Gastroesophageal sphincter (tissue), 3 donors: ENCODE results near the gene LMF1.

Experiments
- EP300 ChIP-seq: sonication (generic); formaldehyde crosslinking; IDR thresholded peaks from one replicate; pipeline ENCODE4 v1.6.1; 2017; ENCODE audit warnings: antibody characterized with exemption, mild to moderate bottlenecking
- TF ChIP-seq, protein P1 (sequence below), 4 experiments: fragments of 200-600 bp in 2 of 4; fragments of 450-650 bp in 2 of 4; sonication (generic) in 1 of 4; IDR thresholded peaks; one replicate each; pipeline ENCODE4 v1.5.1; 2017 to 2019; ENCODE audit warnings: antibody characterized with exemption in 4 of 4, mild to moderate bottlenecking in 2 of 4, moderate library complexity in 2 of 4

DNA sequence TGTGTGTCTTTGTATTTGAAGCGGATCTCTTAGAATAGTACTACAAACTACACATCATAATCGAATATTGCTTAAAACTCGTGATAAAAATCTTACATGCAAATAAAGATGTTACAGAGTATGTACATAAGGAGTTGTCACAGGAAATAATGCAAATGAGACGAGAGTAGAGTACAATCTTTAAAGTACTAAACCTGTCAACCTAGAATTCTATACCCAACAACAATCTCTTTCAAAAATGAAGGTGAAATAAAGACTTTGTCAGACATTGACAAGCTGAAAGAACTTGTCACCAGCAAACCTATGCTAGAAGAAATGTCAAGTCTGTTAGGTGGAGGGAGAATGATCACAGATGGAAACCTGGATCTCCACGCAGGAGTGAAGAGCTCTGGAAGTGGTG, 86.6 kb downstream of the LMF1 start:
- no peak for TF ChIP-seq EP300
- TF ChIP-seq, protein P1, sequence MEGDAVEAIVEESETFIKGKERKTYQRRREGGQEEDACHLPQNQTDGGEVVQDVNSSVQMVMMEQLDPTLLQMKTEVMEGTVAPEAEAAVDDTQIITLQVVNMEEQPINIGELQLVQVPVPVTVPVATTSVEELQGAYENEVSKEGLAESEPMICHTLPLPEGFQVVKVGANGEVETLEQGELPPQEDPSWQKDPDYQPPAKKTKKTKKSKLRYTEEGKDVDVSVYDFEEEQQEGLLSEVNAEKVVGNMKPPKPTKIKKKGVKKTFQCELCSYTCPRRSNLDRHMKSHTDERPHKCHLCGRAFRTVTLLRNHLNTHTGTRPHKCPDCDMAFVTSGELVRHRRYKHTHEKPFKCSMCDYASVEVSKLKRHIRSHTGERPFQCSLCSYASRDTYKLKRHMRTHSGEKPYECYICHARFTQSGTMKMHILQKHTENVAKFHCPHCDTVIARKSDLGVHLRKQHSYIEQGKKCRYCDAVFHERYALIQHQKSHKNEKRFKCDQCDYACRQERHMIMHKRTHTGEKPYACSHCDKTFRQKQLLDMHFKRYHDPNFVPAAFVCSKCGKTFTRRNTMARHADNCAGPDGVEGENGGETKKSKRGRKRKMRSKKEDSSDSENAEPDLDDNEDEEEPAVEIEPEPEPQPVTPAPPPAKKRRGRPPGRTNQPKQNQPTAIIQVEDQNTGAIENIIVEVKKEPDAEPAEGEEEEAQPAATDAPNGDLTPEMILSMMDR (IDR thresholded peaks at IDR 0.05): no peak
